GM21825 (cell line): ENCODE results near the gene CTAGE9.
"Not testable (repeated sequence)": the region's sequence is repeated elsewhere in the genome, so short reads cannot be mapped to it uniquely, and the experiment has no call there.

Experiments
- ATAC-seq: cut with Tn5 transposase; IDR thresholded peaks from one replicate; pipeline ENCODE4 v1.9.1; 2021; ENCODE audit warnings: mild to moderate bottlenecking, moderate library complexity; ENCODE audit not compliant: unreplicated experiment

The CTAGE9 gene

DNA sequence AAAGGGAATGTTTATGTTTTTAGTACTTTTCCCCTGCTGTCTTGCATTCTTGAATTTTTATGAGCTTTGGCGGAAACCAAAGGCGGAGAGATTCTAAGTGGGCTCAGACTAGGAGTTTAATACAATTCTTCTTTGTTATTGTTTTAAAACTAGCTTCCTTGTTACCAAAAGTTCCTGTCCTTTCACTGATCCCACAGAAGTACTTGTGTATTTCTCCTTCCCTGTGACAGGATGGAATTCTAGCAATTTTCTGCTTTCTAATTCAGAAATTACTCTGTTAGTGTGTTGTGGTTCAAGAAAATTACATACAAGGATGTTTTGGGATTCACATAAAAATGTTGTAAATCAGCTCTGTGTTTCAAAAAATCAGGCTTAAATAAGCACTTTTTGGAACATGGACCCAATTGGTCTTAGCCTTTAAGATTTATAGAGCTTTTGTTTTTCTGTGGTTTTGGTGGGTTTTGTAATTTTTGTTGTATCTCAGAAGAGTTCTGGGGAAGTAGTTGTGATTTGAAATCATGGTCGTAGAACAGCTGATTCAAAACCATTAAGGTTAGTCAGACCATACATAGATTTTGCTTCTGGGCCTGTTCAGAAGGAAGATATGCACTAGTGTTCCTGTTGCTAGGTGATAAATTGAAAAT, 17.6 kb upstream of the CTAGE9 start:
- ATAC-seq, result no peak

DNA sequence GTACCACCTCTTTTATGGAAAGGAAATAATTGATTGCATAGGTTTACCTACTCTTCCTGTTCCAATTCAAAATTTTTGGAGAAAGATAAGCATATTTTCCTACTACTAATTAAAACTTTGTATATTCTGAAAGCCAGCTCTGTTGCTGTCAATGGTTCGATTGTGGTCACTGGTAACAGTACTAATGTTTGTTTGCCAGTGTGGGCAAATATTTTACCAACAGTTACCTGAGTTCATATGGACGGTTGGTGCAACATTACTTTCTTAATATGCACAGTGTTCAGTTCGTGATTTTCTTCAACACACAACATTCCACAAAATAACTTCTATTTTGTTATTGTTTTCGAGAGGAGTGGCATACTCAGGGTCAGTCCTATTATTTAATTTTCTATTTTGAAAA, 17.1 kb upstream of the CTAGE9 start:
- ATAC-seq, result no peak

DNA sequence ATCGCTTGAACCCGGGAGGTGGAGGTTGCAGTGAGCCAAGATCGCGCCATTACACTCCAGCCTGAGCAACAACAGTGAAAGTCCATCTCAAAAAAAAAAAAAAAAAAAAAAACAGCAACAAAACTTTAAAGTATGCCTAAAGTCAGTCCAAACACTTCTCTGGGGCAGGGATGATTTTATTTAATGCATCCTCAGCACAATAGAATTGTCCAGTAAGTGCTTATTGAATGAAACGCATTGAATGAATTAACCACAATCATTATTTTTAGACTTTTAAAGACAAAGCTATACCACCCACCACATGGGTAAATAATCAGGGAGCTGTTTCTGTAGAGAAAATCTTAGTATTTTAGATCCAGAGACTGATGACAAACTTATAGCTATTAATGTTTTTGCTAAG, 16.6 kb upstream of the CTAGE9 start:
- no peak for ATAC-seq

DNA sequence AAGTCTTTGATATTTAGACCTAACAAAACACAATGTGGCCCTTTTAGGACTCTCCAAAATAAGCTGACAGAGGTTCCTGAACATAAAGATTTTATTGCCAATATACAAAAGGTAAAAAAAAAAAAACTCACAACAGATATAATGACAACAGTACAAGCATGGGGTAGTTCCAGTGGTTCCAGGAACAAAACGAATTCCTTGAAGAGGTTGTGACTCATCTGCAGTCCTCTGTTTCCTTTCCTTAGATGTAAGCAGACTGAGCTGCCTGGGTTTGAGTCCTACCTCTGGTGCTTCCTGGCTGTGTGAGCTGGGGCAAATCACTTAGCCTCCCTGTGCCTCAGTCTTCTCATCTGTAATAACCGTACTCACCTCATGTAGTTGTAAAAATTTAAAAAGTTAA, 13.3 kb upstream of the CTAGE9 start:
- no peak for ATAC-seq

DNA sequence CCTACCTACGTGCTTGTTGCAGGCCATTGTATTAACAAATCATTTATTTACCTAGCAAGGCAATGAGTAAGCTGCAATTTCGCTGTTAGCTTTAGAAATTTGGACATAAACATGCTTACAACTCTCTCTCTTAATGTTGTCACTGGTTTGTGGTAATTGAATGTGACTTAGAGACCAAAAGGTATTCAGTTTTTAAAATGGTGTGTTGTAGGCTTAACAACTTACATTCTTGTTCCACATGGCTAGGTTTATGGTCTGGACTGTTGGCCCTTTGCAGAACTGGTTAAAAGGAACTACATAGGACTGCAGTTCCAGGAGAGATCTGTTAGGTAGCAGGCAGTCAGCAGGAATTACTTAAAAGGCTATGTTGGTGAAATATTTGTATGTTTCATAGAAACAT, 10.3 kb upstream of the CTAGE9 start:
- ATAC-seq, result no peak

DNA sequence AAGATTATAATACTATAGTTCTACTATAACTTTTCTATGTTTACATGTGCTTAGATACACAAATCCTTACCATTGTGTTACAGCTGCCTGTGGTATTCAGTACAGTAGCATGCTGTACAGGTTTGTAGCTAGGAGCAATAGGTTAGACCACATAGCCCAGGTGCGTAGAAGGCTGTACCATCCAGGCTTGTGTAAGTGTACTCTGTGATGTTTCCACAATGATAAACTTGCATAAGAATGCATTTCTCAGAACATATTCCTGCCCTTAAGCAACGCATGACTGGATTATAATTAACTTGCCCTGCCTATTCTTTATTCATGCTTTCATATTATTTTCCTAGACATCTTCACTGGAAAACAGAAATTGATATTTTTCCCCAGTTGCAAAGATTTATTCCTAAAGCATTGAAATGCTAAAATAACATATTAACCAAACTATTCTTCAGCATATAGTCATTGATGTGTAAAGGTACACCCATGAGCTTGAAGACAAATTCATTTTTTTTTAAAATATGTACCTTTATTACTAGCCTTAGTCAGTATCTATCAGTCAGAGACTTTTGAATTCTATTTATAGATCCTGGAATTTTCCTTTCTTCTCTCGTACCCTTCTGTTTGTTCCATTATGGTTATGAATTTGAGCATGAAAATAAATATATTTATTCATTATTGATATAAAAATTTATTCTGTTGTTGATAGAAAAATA, 7.2 kb upstream of the CTAGE9 start:
- no peak for ATAC-seq

DNA sequence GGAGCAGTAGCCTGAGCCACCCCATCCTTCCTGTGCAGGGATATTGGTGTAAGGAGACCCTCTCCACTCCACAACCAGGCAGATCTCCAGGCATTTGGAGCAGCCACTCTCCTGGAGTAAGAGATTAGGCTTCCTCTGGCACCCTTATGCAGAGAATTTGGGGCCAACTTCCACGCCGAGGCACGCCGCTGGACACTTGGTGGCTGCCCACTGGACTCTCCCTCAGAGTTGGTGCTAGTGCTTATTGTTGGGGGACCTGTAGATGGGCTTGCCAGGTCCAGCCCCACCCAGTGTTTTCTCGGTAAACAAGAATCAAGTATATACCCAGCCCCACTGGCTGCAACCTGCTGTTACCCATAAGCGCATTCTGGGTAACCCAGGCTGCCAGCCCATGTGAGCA, 4.8 kb upstream of the CTAGE9 start:
- not testable (repeated sequence) for ATAC-seq

DNA sequence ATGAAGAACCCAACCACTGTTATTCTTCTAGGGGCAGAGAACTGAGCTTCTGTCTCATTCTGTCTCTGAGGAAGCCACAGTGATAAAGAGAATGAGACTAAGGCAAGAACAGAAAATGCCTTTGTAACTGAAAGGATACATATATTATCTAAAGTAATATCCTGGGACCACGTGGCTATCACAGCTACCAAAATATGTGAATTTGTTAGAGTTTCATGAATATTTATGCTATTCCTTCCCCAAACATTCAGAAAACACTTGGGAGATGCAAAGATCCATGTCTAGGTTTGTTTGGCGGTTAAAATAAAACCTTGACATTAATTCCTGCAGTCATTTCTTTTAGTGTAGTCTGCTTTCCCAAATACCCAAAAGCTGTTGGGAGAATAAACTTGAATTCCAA, 6.9 kb downstream of the CTAGE9 start:
- ATAC-seq, result not testable (repeated sequence)

DNA sequence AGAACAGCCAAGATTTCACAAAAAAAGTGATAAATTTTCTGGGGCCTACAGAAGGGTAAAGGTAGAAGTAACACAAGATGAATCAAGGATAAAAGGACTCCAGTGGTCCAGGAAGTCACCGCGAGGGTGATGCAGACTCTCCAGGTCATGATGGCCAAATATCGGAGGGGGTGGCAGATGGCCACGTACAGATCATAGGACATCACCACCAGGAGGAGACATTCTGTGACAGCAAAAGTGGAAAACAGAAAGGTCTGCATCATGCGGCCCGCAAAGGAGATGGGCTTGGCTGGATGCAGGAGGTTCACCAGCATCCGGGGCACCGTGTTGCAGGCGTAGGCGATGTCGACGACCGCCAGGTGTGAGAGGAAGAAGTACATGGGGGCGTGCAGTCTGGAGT, 10.0 kb downstream of the CTAGE9 start:
- not testable (repeated sequence) for ATAC-seq

DNA sequence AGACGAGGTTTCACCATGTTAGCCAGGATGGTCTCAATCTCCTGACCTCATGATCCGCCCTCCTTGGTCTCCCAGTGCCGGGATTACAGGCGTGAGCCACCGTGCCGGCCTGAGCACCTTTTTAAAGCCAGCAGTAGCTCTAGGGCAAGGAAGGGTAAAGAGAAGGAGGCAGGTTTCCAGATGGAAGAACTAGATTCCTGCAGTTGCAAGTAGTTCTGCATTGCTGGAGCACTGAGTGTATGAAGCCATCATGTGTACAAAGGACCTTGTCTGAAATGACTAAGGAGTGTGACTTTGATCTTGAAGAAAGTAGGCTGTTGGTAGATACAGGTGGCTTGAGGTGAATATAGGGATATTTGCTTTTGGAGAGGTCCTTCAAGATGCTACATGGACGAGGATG, 13.9 kb downstream of the CTAGE9 start:
- no peak for ATAC-seq

DNA sequence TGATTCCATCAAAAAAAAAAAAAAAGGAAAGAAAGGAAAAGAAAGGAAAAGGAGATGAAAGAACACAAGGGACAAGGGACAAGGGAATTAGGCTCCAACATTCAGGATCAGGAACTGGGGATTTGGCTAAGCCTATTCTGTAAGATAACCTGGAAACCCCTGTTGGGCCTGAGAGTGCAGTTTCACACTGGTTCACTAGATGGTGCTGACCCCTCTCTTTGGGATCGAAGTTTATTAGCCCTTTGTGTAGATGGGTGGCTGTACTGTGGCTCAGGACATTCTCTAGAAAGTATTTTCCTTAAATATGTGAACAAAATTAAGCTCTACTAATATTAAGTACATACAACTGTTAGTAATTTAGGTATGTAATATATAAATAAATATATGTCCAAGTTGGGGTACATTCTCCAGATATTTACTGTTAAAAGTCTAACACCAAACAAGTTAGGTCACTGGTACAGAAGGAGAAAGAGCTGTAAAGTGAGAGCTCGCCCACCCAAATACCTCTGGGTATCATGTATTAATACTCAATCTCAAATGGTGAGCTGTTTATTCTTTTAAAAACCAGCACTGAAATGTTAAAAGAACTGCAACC, 15.9 kb downstream of the CTAGE9 start:
- peak; percentile 90 for ATAC-seq

DNA sequence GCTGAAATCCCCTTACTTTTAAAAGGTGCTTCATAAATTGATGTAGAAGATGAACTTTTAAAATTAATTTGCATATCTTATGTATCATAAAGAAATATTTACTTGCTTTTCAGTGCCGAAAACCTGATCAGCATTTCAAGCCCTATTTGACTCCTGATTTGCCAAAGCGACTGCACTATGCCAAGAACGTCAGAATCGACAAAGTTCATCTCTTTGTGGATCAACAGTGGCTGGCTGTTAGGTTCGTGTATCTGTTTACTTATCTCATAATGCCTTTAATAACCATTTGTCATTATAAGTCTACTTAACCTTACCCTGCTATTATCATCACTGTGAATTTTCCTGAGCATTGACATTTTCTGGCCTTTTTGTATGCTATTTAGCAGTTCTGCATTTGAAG, 17.4 kb downstream of the CTAGE9 start:
- no peak for ATAC-seq

DNA sequence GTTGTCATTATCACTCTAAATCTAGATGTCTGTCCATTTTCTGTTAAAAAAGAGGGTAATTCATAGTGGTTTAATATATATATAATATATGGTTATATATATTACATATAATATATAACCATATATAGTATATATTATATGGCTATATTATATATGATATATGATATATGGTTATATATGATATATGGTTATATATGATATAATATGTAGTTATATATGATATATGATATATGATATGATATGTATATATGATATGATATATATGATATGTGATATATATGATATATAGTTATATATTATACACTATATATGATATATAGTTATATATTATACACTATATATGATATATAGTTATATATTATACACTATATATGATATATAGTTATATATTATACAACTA, 18.2 kb downstream of the CTAGE9 start:
- no peak for ATAC-seq

DNA sequence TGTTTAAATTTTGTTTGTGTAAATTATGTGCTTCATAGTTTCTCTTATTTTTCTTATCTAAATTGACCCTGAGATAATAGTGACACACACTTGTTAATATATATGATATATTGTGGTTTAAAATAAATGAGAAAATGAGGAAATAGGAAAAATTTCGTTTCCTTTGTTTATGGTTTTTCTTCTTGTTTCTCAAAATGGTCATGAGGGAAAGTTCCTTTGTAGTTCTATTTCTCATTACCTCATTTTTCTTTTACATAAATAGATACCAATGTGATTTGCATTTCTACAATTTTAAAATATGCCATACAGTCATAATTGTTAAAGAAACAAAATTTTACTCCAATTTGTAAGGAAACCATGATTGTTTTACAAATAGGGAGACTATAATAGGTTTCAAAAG, 18.8 kb downstream of the CTAGE9 start:
- ATAC-seq, result no peak

DNA sequence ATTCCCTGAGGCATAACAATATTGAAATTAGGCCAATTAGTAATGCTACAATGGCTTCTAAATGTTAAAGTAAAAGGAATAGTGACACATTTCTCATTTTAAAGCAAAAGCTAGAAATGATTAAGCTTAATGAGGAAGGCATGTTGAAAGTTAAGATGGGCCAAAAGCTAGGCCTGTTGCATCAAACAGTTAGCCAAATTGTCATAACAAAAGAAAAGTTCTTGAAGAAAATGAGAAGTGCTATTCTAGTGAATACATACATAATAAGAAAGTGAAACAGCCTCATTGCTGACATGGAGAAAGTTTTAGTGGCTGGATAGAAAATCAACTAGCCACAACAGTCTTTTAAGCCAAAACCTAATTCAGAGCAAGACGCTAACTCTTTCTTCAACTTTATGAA, 22.5 kb downstream of the CTAGE9 start:
- ATAC-seq, result peak; percentile 65

DNA sequence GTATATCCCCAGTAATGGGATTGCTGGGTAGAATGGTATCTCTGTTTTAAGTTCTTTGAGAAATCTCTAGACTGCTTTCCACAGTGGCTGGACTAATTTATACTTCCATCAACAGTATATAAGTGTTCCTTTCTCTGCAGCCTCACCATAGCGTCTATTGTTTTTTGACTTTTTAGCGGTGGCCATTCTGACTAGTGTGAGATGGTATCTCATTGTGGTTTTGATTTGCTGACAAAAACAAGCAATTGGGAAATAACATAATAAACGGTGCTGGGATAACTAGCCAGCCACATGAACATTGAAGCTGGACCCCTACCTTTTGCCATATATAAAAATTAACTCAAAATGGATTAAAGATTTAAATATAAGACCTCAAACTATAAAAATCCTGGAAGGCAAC, 23.8 kb downstream of the CTAGE9 start:
- no peak for ATAC-seq

DNA sequence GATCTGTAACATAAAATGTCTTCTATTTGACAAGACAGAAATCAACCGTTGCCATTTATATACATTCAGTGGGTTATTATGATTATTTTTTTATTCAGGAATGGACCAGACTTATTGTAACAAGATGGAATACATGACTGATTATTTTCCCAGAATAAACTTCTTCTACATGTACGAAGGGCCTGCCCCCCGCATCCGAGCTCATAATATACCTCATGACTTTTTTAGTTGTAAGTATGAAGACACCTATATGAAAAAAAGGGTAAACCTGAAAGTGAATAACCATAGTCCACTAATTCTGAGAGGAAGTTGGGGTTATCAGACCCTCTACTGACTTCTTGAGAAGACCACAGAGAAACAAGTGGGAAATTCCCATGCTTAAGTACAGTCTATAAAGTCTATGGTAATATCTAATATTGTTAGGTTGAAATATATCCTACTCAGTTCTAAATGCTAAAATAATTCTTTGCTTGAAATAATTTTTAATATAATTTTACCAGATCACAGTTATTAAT, 25.5 kb downstream of the CTAGE9 start:
- peak; percentile 68 for ATAC-seq

DNA sequence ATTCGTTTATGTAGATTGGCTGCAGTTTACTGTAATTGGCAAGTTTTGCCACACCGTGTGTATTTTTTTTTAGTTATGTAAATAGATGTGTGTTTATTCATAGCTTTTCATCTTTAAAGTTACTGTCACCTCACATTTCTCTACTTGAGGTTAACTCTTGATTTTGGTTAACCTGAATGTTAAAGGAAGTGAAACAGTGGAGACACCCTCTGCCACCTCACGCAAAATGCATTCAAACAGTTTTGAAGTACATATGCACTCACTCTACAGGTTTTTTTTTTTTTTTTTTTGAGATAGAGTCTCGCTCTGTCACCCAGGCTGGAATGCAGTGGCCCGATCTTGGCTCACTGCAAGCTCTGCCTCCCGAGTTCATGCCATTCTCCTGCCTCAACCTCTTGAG, 27.3 kb downstream of the CTAGE9 start:
- peak; percentile 69 for ATAC-seq

DNA sequence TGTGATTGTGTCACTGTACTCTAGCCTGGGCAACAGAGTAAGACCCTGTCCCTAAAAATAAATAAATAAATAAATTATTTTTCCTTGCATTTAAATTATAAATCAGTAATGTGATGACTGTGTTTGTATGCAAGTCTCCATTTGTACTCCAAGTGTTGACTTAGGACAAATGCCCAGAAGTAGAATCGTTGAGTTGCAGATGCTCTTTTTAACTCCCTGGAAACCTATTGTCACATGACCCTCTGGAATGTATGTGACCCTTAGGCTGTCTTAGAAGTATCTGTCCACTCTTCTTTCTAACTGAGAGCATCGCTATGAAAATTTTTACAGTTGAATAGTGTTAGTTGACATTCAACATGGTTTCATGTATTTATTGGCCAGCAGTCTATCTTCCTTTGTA, 28.4 kb downstream of the CTAGE9 start:
- ATAC-seq, result no peak

DNA sequence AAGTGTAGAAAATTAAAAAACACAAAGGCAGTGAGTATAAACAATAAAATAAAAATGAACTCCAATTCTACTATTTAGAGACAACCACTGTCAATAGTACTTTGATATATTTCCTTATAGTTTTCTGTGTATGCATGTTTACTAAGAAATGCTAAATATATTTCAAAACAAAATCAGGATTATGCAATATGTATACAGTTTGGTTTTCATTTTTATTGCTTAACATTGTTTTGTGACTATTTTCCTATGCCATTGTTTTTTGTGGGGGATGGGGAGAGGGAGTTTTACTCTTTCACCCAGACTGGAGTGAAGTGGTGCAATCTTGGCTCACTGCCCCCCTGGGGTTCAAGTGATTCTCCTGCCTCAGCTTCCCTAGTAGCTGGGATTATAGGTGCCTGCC, 29.2 kb downstream of the CTAGE9 start:
- no peak for ATAC-seq

DNA sequence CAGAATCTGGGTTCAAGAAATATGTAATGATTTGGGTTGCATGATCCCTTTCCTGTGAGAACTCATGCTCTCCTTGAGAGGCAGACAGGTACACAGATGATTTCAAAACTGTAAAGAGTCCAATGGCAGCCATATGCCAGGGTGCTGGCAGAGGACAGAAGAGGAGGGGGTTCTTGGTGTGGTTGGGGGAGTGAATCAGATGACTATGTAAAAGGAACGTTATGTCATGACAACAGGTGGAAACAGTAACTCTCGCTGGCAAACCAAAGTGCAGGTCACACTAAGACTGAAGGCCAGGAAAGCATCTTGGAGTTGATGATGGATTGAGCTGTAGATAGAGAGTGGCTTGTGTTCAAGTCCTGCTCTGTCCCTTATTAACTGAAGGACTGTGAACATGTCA, 29.9 kb downstream of the CTAGE9 start:
- ATAC-seq, result no peak

DNA sequence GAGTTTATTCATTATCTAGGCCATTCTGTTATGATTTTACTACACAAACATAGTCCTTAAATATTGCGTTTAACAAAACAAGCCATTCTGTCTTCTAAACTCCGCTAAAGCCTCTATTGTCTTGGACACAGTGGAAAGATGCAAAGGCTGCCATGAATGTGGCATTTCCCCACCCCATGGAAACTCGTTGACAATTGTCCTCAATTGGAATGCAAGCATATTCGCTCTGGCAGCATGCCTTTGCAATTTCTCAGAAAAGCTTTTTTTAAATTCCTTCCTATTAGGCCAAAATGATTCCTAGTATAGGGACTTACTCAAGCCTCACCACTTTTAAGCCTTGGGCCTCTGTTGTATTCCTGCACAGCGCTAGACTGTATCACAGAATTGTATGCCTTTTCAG, 32.4 kb downstream of the CTAGE9 start:
- ATAC-seq, result no peak
